GM18502 (cell line): ENCODE measurements around the gene PAK3.

Source experiments
- ATAC-seq: cut with Tn5 transposase; IDR thresholded peaks from one replicate; pipeline ENCODE4 v1.9.1; 2021; ENCODE audit warnings: mild to moderate bottlenecking; ENCODE audit not compliant: unreplicated experiment, poor library complexity

Gene PAK3

DNA sequence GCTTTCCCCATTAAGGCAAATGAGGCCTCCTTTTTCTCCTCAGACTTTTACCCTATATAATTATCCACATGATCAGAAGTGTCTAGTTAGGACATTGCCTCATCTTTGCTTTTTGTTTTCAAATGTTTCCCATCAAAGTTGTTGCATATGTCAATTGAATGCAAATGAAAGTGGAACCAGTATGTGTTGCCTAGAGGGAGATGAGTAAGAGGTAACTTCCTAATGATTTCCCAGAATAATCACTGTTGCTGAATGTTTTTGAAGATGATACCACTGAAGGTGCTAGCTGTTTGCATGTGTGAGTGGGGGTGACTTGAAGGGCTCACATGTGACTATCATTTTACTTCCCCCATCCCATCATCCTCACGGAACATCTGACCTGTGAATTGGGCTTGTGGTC is 33.9 kb downstream of the PAK3 start:
- ATAC-seq = no peak

DNA sequence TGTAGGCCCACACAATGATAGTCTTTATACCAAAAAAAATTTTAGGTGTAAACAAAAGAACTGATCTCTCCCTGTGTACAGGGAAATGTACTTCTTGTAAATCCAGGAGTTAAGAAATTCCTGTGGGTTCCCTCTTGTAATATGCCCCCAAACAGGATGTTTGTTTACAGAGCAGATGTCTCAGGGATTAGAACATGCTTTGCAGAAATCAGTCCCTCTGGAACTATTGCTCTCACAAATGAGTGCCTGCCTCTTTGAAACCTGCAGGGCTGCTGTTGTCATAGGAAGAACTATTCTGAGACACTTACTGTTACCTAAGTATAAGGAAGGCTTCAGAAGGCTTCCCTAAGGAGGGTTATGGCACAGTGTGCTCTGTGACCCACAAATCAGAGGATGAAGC is 35.6 kb downstream of the PAK3 start:
- ATAC-seq = no peak

- no peak for ATAC-seq
Observed at GRCh38 chrX:111133389-111133788, 37.4 kb downstream of the PAK3 start.

DNA sequence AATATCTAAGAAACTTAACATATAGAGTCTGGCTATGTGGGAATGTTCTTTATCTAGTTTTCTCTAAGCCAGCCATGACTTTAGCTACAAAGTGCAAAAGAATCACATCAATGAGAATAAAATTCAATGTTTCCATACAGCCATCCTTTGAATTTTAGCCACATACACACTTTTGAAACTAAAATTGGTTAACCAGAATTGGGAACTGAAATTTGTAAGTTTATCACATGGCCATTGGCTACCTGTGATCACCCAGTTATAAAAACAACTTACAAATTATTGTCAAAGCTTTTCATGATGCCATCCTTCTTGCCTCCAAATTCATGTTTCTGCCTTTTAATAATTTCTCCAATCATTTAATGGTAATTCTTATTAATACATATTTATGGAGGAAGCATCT is 49.9 kb downstream of the PAK3 start:
- ATAC-seq = no peak

DNA sequence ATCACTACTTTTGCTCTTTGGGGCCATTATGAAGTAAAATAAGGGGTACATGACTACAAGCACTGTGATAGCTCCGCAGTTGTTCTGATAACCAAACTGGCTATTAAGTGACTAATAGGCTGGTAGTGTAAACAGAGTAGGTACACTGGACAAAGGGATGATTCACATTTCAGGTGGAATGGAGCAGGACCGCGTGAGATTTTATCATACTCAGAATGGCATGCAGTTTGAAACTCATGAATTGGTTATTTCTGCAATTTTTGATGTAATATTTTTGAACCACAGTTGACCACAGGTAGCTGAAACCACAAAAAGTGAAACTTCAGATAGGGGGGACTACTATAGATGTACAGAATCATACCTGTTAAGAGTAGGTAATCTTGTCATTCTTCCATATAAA is 55.8 kb downstream of the PAK3 start:
- no peak for ATAC-seq

DNA sequence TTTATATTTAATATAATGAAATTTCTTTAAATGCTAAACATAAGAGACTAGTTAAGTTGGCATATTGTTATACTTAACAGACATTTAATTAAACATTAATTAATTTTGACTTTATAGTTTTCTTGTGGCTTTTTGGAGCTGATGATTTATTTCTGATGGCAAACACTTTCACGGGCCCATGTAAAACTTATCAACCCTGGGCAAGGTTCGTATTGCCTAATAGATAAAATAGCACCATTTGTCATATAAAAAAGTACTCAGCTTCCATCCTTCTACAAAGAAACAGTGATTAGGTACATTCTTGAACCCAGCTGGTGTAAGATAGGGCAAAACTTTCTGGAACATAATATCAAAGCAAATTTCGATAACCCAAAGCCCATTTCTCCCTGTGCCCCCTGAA is 63.2 kb downstream of the PAK3 start:
- ATAC-seq = no peak

DNA sequence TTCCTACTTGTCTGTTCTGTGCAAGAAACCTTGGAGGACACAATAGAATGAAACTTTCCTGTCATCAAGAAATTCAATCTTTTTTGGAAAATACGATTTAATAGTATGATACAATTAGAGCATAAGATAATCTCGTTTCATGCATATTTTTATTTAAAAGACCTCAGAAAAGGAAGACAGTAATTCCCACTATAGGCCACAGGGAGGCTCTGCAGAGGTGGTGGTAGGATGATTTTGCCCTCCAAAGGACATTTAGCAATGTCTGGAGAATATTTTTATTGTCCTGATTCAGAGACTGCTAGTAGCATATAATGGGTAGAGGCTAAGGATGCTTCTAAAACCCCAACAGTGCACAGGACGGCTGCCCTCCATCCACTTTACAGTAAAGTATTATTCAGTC is 68.7 kb downstream of the PAK3 start:
- no peak for ATAC-seq

DNA sequence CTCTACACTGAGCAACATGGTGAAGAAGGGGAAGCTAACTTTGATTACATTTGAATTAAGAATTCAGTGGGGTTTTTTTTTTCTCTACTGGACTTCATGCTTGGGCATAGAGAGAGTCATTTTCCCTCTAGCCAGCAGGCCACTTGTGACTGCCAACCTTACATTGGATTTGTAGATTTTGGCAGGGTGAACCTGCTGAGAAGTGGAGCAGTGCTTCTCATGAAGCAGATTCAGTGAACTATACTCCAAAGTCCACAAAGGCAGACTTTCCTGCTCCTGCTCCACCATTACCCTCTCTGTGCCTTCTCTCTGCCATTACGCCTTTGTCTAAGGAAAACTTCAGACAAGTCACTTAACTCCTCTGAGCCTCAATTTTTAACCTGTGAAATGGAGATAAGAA is 69.9 kb downstream of the PAK3 start:
- ATAC-seq = no peak

DNA sequence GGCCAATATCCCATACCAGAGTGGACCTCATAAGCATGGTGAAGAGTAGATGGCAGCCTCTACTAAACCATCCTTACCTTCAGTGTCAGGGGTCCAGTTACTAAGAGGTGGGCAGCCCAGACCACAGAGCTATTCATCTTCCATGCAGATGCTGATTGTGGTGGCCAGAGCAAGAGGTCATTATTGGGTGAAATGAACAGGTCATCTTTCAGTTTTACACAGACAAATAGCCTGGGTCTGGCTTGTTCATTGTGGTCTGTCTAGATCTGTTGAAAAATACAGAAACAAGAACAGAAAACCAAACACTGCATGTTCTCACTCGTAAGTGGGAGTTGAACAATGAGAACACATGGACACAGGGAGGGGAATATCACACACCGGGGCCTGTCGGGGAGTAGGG is 71.3 kb downstream of the PAK3 start:
- ATAC-seq = peak; percentile 45

DNA sequence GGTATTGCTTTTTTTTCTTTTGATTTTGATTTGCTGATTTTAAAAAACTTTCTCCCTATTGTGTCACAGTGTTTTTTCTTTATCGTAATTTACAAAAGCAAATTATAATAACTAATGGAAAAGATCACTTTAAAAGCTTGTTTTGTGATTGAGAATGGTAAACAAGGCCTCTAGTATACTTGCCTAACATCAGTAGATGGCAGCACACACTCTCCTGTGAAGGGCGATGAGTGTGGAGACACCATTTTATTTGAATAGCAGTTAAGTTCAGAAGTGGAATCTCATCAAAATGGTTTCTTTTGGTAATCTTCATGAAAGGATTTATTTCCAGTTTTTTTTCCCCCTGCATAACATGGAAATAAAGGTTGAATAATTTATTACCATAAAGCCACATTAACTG is 72.3 kb downstream of the PAK3 start:
- ATAC-seq = no peak

DNA sequence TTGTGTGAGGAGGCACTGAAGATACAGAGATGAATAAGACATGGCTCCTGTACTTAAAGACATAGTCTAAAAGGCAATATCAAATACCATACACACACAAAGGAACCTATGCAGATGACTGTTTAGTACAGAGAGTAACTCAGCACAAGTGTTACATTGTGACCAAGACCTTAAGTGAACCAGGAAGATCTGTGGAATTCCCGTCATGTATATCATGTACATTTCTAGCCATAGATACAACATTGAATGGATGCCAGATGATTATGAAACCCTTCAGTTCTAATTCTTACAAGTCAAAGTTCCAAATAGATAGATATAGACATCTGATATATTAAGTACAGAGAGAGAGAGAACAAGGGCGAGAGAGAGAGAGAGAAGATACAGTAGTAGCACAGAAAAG is 73.2 kb downstream of the PAK3 start:
- no peak for ATAC-seq

- no peak for ATAC-seq
Observed at GRCh38 chrX:111170017-111170416, 74.0 kb downstream of the PAK3 start.

GRCh38 chrX:111180750-111181240 is 84.8 kb downstream of the PAK3 start:
- no peak for ATAC-seq

DNA sequence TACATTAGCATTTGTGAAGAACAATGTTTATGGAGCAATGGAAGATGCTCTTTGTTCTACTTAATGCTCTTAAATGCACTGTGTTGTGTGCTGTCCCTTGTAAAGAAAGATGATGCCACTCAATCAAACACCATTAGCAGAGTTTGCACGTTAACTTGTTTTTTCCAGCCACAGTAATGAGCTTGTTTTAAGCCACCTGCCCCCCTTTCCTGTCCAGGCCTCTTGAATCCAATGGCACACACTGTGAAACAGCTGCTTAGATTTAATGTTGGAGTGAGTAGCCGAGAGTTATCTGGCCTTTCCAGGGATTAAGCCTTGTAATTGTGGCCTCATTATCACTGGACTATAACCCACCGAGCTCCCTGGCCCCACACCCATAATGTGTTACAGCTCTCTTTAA is 86.0 kb downstream of the PAK3 start:
- ATAC-seq = no peak

GRCh38 chrX:111182997-111183396 is 87.0 kb downstream of the PAK3 start:
- ATAC-seq = no peak

GRCh38 chrX:111191598-111191997 is 95.6 kb downstream of the PAK3 start:
- ATAC-seq = no peak

GRCh38 chrX:111199505-111199904 is 103.5 kb downstream of the PAK3 start:
- ATAC-seq = no peak

DNA sequence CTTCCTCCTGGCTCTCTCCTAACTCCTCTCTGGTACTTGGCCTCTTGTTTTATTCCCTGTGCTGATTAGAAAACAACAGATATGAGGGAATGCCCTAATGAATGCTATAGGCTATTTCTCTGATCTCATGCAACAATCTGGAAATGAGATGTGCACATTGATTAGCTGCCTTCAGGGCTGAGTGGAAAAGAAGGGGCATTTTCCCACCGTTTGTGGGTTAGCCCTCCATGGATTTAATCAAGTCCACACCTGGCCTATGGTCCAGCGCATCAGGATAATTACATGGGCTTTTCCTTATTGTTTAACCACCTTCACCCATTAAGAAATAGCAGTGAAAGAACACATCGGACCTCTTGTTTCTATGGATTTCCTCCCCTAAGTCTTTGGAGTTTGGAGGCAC is 104.3 kb downstream of the PAK3 start:
- no peak for ATAC-seq

DNA sequence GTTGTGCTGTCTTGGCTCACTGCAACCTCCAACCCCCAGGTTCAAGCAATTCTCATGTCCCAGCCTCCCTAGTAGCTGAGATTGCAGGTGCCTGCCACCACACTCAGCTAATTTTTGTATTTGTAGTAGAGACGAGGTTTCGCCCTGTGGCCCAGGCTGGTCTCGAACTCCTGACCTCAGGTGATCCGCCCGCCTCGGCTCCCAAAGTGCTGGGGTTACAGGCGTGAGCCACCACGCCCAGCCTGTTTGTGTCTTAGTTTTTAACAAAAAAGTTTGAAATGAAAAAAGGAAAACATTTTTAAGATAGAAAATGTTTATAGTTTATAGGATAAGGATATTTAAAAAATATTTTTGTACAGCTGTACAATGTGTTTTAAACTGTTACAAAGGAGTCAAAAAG is 111.9 kb downstream of the PAK3 start:
- ATAC-seq = no peak

GRCh38 chrX:111216293-111216801 is 120.4 kb downstream of the PAK3 start:
- no peak for ATAC-seq

DNA sequence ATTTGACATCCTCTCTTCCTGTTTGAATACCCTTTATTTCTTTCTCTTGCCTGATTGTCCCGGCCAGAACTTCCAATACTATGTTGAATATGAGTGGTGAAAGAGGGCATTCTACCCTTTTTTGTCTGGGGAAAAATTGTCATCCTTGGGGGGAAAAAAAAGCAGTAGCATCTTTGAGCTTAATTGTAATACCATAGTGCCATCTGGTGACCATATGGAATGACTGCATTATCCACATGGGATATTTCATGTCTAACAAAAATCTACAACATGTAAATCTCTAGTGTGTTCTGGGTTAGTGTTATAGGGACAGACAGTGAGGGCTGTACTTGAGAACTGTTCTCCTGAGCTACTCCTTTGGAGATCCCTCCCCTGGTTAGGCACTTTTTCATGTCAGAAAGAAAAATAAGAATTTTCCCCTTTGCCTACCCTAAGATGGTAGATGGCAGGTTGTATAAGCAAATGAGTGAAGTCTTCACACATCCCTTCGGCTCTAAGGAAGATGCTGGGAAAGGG is 148.3 kb downstream of the PAK3 start:
- ATAC-seq = no peak

- ATAC-seq = no peak
Observed at GRCh38 chrX:111254896-111255693, 159.1 kb downstream of the PAK3 start.
